Choroid plexus epithelial cell (primary cell): Measurements from ENCODE around the gene PLEKHN1.
"Not testable (repeated sequence)": the region's sequence is repeated elsewhere in the genome, so short reads cannot be mapped to it uniquely, and the experiment has no call there.

Experiments
- DNase-seq: peaks from one replicate; pipeline ENCODE4 v3.0.0-alpha.2; 2010; ENCODE audit warnings: low read depth
- H3K4me3 ChIP-seq: 2 replicates; pipeline ENCODE4 v1.5.1; 2011; ENCODE audit warnings: low read depth, mild to moderate bottlenecking, control low read depth, low read length, moderate library complexity
- CTCF ChIP-seq: conservative IDR thresholded peaks from 2 replicates; pipeline ENCODE4 v1.5.1; 2011; ENCODE audit warnings: low read depth, mild to moderate bottlenecking, control low read depth, inconsistent platforms, low read length, moderate library complexity

PLEKHN1 gene

GRCh38 chr1:985126-985525 lies 18.8 kb downstream of the PLEKHN1 start:
- TF ChIP-seq CTCF: no peak
- H3K4me3 ChIP-seq: no peak overlapping the region
- DNase-seq: no peak

GRCh38 chr1:988061-988460 lies 21.8 kb downstream of the PLEKHN1 start:
- not testable (repeated sequence) for DNase-seq, H3K4me3 ChIP-seq

GRCh38 chr1:991275-991674 lies 25.0 kb downstream of the PLEKHN1 start:
- H3K4me3 ChIP-seq, DNase-seq: not testable (repeated sequence)

GRCh38 chr1:991895-992294 lies 25.6 kb downstream of the PLEKHN1 start:
- DNase-seq: no peak
- no peak for TF ChIP-seq CTCF
- no peak overlapping the region for H3K4me3 ChIP-seq

- H3K4me3 ChIP-seq: no peak overlapping the region
- DNase-seq: no peak
- TF ChIP-seq CTCF: no peak
These were observed 26.1 kb downstream of the PLEKHN1 start for GRCh38 chr1:992362-992761.

GRCh38 chr1:993379-993995 lies 27.2 kb downstream of the PLEKHN1 start:
- no peak overlapping the region for H3K4me3 ChIP-seq
- TF ChIP-seq CTCF: no peak
- no peak for DNase-seq

- not testable (repeated sequence) for DNase-seq, H3K4me3 ChIP-seq
These were observed 28.3 kb downstream of the PLEKHN1 start for GRCh38 chr1:994546-994945.

GRCh38 chr1:995665-996633 lies 29.7 kb downstream of the PLEKHN1 start:
- no peak for DNase-seq
- H3K4me3 ChIP-seq: no peak overlapping the region
- no peak for TF ChIP-seq CTCF
